ENCODE results near the gene SLC35D2. TPM values are rescaled to one million over a fixed set of nuclear protein-coding genes. Genes with fewer than 3 reads are reported as not detected.

SLC35D2 gene
- polyA plus RNA-seq, 4 donors: 57.2 to 92.7 (median 80.6) TPM

DNA sequence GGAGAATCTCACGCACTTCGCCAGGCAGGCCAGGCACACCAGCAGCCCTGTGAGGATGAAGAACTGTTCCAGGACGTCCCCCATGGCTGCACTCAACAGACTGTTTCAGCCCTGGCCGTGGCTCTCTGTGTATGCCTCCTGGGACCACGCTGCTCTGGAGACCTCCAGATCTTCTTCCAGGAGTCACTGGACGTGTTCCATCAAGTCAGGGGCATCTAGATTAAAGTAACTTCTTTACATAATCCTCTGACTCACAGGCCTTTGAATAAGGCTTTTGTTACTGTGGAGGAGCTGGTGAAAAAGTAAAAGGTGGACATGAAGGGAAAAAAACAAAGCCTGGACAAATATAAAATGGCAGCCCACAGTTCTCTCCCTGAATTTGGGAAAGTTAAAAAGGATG, 81.5 kb downstream of the SLC35D2 start, which contains the start of gene HSD17B3:
Gene HSD17B3 (minus strand): TSS at position 156 of the 400 bp plus-strand sequence. CDS start 72 bp downstream, at position 84.
- no peaks in the 10 kb centered on the region for H3K9me3 ChIP-seq (ENCODE audit: control insufficient read depth in 2 of 2, insufficient read depth in 1 of 2, low read depth in 1 of 2, low read length in 1 of 2)
- H3K27ac ChIP-seq (ENCODE audit: low read depth in 1 of 3, low read length in 2 of 3): no peak within 1 kb of the TSS
- no peaks in the 10 kb centered on the region for H3K36me3 ChIP-seq (ENCODE audit: control insufficient read depth in 3 of 3, insufficient read depth in 2 of 3, low read depth in 1 of 3, low read length in 3 of 3)
- no peaks in the 10 kb centered on the region for H3K4me1 ChIP-seq (ENCODE audit: control insufficient read depth in 3 of 3, insufficient read depth in 2 of 3, low read depth in 1 of 3, low read length in 2 of 3)
- 74 to 89% (median 85%) methylated on average over 6 of the region's 6 CpGs for WGBS, 3 donors
- FAIRE-seq (no peak), DNase-seq (no peak)
- peaks cover 0 to 2% (median 0%) of the 10 kb centered on the region in 3 donors for H3K27me3 ChIP-seq (ENCODE audit: control insufficient read depth in 3 of 3, insufficient read depth in 3 of 3, low read length in 3 of 3)
- H3K4me3 ChIP-seq (ENCODE audit: low read depth in 1 of 3, low read length in 3 of 3): no peak within 1 kb of the TSS

DNA sequence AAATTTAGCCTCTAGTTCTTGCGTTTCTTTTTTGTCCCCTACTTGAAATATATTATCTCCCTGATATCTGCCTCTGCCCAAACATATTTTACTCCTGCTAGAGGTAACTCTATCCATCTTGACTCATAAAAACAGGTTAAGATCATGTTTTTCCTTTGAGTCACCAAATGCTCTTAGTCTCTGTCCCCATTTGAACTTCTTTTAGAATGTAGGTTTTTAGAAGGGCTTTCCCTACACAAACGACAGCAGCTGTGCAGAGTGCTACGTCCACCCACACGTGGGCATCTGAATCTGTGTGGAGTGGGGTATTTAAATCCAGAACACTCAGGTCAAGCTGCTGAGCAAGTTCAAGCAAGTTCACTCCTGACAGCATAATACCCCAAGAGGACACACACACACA, 83.7 kb downstream of the SLC35D2 start:
- no peak for FAIRE-seq
- Histone ChIP-seq H3K27ac (ENCODE audit: low read depth in 1 of 3, low read length in 2 of 3) (no peak overlapping the region), H3K4me3 (ENCODE audit: low read depth in 1 of 3, low read length in 3 of 3) (no peak overlapping the region), H3K27me3 (ENCODE audit: control insufficient read depth in 3 of 3, insufficient read depth in 3 of 3, low read length in 3 of 3) (peaks cover 0 to 2% (median 0%) of the 10 kb centered on the region in 3 donors), H3K36me3 (ENCODE audit: control insufficient read depth in 3 of 3, insufficient read depth in 2 of 3, low read depth in 1 of 3, low read length in 3 of 3) (no peaks in the 10 kb centered on the region), H3K9me3 (ENCODE audit: control insufficient read depth in 2 of 2, insufficient read depth in 1 of 2, low read depth in 1 of 2, low read length in 1 of 2) (peaks cover 0 to 7% of the 10 kb centered on the region in 2 donors), H3K4me1 (ENCODE audit: control insufficient read depth in 3 of 3, insufficient read depth in 2 of 3, low read depth in 1 of 3, low read length in 2 of 3) (no peaks in the 10 kb centered on the region)
- DNase-seq: no peak
- 77 to 85% (median 78%) methylated on average over 4 of the region's 4 CpGs for WGBS, 3 donors

DNA sequence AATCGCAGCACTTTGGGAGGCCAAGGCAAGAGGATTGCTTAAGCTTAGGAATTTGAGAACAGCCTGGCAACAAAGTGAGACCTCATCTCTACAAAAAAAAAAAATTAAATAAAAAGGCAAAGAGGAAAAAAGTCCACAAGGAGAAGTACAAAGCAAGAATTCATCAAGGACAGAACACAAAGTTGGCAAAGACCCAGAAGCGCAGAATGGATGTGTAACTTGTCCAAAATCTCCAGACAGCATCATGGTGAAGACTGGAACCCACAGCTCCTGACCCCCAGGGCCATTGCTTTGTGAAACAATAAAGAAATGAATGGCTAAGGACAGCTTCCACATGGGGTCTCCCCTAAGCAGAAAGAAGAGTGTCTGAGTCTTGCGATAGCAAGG, 89.4 kb downstream of the SLC35D2 start:
- no peak overlapping the region for H3K27ac ChIP-seq (ENCODE audit: low read depth in 1 of 3, low read length in 2 of 3)
- H3K4me3 ChIP-seq (ENCODE audit: low read depth in 1 of 3, low read length in 3 of 3): no peak overlapping the region
- H3K27me3 ChIP-seq (ENCODE audit: control insufficient read depth in 3 of 3, insufficient read depth in 3 of 3, low read length in 3 of 3): no peaks in the 10 kb centered on the region
- no peaks in the 10 kb centered on the region for H3K36me3 ChIP-seq (ENCODE audit: control insufficient read depth in 3 of 3, insufficient read depth in 2 of 3, low read depth in 1 of 3, low read length in 3 of 3)
- H3K4me1 ChIP-seq (ENCODE audit: control insufficient read depth in 3 of 3, insufficient read depth in 2 of 3, low read depth in 1 of 3, low read length in 2 of 3): no peaks in the 10 kb centered on the region
- FAIRE-seq (no peak), DNase-seq (no peak)
- WGBS, 3 donors: 92 to 97% (median 94%) methylated on average over 3 of the region's 3 CpGs
- H3K9me3 ChIP-seq (ENCODE audit: control insufficient read depth in 2 of 2, insufficient read depth in 1 of 2, low read depth in 1 of 2, low read length in 1 of 2): peaks cover 0 to 7% of the 10 kb centered on the region in 2 donors

DNA sequence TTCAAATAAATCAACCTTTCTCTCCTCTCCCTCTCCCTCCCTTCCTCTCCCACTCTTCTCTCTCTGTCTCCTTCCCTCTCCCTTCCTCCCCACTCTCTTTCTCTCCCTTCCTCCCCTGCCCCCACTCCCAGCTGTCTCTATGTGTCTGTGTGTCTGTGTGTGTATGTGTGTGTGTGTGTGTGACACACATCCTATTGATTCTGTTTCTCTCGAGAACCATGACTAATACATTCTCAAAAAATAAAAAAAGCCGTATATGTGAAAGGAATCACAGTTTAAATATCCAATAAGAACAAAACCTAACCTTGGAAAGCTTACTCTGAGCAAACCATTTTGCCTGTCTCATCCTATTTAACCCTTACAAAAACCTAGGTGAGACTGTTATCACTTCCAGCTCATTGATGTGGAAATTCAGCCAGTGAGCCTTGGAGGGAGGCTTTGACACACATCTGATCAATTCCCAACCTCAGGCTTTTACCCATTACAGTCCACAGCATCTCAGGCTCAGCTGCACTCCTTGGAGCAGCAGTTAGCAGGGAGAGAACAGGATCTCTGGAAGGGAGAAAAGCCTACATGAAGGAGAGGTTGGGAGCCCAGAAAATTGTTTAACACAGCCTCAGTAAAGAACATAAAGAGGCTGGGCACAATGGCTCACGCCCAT, 89.9 kb downstream of the SLC35D2 start:
- no peaks in the 10 kb centered on the region for H3K4me1 ChIP-seq (ENCODE audit: control insufficient read depth in 3 of 3, insufficient read depth in 2 of 3, low read depth in 1 of 3, low read length in 2 of 3)
- DNase-seq (no peak), FAIRE-seq (no peak)
- no peaks in the 10 kb centered on the region for H3K36me3 ChIP-seq (ENCODE audit: control insufficient read depth in 3 of 3, insufficient read depth in 2 of 3, low read depth in 1 of 3, low read length in 3 of 3)
- peaks cover 0 to 7% of the 10 kb centered on the region in 2 donors for H3K9me3 ChIP-seq (ENCODE audit: control insufficient read depth in 2 of 2, insufficient read depth in 1 of 2, low read depth in 1 of 2, low read length in 1 of 2)
- no peak overlapping the region for H3K27ac ChIP-seq (ENCODE audit: low read depth in 1 of 3, low read length in 2 of 3)
- 48 to 70% (median 62%) methylated on average over 3 of the region's 3 CpGs for WGBS, 3 donors
- H3K4me3 ChIP-seq (ENCODE audit: low read depth in 1 of 3, low read length in 3 of 3): no peak overlapping the region
- no peaks in the 10 kb centered on the region for H3K27me3 ChIP-seq (ENCODE audit: control insufficient read depth in 3 of 3, insufficient read depth in 3 of 3, low read length in 3 of 3)

DNA sequence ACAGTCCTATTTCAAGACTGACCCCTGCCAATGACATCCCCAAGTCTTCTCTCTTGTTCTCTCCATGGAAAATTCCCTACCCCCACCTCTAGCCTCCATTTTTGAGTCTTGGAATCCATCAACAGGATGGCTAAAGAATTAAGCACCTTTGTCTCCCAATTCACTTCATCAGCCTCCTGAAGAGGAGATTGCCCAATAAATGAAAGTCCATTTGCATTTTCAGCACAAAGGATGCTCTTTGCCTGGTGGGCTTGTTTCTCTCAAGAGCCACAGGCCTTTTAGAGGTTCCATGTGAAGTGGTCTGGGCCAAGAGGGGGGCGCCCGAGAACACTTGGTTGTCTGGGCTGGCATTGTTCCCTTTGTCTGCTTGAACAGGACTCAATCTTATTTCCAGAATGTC, 94.1 kb downstream of the SLC35D2 start:
- 79 to 94% (median 91%) methylated on average over 2 of the region's 2 CpGs for WGBS, 3 donors
- Histone ChIP-seq H3K36me3 (ENCODE audit: control insufficient read depth in 3 of 3, insufficient read depth in 2 of 3, low read depth in 1 of 3, low read length in 3 of 3) (no peaks in the 10 kb centered on the region), H3K4me1 (ENCODE audit: control insufficient read depth in 3 of 3, insufficient read depth in 2 of 3, low read depth in 1 of 3, low read length in 2 of 3) (no peaks in the 10 kb centered on the region), H3K27me3 (ENCODE audit: control insufficient read depth in 3 of 3, insufficient read depth in 3 of 3, low read length in 3 of 3) (no peaks in the 10 kb centered on the region), H3K4me3 (ENCODE audit: low read depth in 1 of 3, low read length in 3 of 3) (no peak overlapping the region), H3K9me3 (ENCODE audit: control insufficient read depth in 2 of 2, insufficient read depth in 1 of 2, low read depth in 1 of 2, low read length in 1 of 2) (peaks cover 0 to 8% of the 10 kb centered on the region in 2 donors), H3K27ac (ENCODE audit: low read depth in 1 of 3, low read length in 2 of 3) (no peak overlapping the region)
- FAIRE-seq: no peak
- DNase-seq: no peak

DNA sequence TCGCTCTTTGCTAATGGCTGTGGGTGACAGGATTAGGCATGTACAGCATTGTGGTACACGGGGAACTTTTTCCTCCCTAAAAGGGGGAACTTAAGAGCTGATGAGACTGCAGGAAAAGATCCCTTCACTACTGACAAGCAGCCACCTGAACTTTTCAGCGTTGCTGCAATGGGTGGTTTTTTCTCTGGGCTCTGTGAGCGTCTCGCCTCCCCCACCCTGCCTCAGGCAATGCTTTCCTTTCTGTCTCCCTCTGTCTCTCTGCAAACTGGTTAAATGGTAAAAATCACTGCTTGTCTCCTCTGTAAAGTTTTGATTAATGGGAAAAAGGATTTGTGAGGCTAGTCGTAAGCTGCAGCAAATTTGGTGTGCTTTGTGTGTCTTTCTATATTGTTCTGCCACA, 101.9 kb downstream of the SLC35D2 start:
- no peaks in the 10 kb centered on the region for H3K27me3 ChIP-seq (ENCODE audit: control insufficient read depth in 3 of 3, insufficient read depth in 3 of 3, low read length in 3 of 3)
- peaks cover 0 to 13% of the 10 kb centered on the region in 2 donors for H3K9me3 ChIP-seq (ENCODE audit: control insufficient read depth in 2 of 2, insufficient read depth in 1 of 2, low read depth in 1 of 2, low read length in 1 of 2)
- H3K27ac ChIP-seq (ENCODE audit: low read depth in 1 of 3, low read length in 2 of 3): no peak overlapping the region
- no peak overlapping the region for H3K4me3 ChIP-seq (ENCODE audit: low read depth in 1 of 3, low read length in 3 of 3)
- 86 to 93% (median 86%) methylated on average over 6 of the region's 6 CpGs for WGBS, 3 donors
- no peak for FAIRE-seq
- H3K36me3 ChIP-seq (ENCODE audit: control insufficient read depth in 3 of 3, insufficient read depth in 2 of 3, low read depth in 1 of 3, low read length in 3 of 3): no peaks in the 10 kb centered on the region
- DNase-seq: no peak
- no peaks in the 10 kb centered on the region for H3K4me1 ChIP-seq (ENCODE audit: control insufficient read depth in 3 of 3, insufficient read depth in 2 of 3, low read depth in 1 of 3, low read length in 2 of 3)

DNA sequence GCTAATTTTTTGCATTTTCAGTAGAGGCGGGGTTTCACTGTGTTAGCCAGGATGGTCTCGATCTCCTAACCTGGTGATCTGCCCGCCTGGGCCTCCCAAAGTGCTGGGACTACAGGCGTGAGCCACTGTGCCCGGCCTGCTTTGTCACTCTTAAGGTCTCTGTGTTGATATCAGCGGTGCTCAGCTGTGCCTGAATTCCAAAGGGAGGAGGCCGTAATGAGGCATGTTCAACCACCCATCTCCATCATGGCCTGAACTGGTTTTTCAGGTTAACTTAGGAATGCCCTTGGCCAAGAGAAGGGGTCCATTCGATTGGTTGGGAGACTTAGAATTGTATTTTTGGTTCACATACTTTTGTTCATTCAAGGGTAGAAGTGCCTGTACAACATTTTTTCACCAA, 103.6 kb downstream of the SLC35D2 start:
- DNase-seq: no peak
- no peak for FAIRE-seq
- Histone ChIP-seq H3K9me3 (ENCODE audit: control insufficient read depth in 2 of 2, insufficient read depth in 1 of 2, low read depth in 1 of 2, low read length in 1 of 2) (peaks cover 0 to 15% of the 10 kb centered on the region in 2 donors), H3K4me1 (ENCODE audit: control insufficient read depth in 3 of 3, insufficient read depth in 2 of 3, low read depth in 1 of 3, low read length in 2 of 3) (no peaks in the 10 kb centered on the region), H3K27ac (ENCODE audit: low read depth in 1 of 3, low read length in 2 of 3) (no peak overlapping the region), H3K27me3 (ENCODE audit: control insufficient read depth in 3 of 3, insufficient read depth in 3 of 3, low read length in 3 of 3) (no peaks in the 10 kb centered on the region), H3K4me3 (ENCODE audit: low read depth in 1 of 3, low read length in 3 of 3) (no peak overlapping the region), H3K36me3 (ENCODE audit: control insufficient read depth in 3 of 3, insufficient read depth in 2 of 3, low read depth in 1 of 3, low read length in 3 of 3) (no peaks in the 10 kb centered on the region)
- 90 to 91% (median 91%) methylated on average over 7 to 8 of the region's 8 CpGs for WGBS, 3 donors

DNA sequence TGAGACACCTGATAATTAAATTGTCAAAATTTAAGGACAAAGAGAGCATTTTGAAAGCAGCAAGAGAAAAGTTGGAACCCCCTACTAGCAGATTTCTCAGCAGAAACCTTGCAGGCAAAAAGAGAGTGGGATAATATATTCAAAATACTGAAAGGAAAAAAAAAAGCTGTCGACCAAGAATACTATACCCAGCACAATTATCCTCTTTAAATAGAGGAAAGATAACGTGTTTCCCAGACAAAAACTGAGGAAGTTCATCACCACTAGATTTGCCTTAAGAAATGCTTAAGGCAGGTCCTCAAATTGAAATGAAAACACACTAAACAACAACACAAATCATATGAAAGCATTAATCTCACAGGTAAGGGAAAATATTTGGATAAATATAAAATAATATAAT, 108.6 kb downstream of the SLC35D2 start:
- 72 to 82% (median 80%) methylated on average over 2 of the region's 2 CpGs for WGBS, 3 donors
- Histone ChIP-seq H3K27me3 (ENCODE audit: control insufficient read depth in 3 of 3, insufficient read depth in 3 of 3, low read length in 3 of 3) (no peaks in the 10 kb centered on the region), H3K4me3 (ENCODE audit: low read depth in 1 of 3, low read length in 3 of 3) (no peak overlapping the region), H3K36me3 (ENCODE audit: control insufficient read depth in 3 of 3, insufficient read depth in 2 of 3, low read depth in 1 of 3, low read length in 3 of 3) (no peaks in the 10 kb centered on the region), H3K4me1 (ENCODE audit: control insufficient read depth in 3 of 3, insufficient read depth in 2 of 3, low read depth in 1 of 3, low read length in 2 of 3) (no peaks in the 10 kb centered on the region), H3K27ac (ENCODE audit: low read depth in 1 of 3, low read length in 2 of 3) (no peak overlapping the region), H3K9me3 (ENCODE audit: control insufficient read depth in 2 of 2, insufficient read depth in 1 of 2, low read depth in 1 of 2, low read length in 1 of 2) (peaks cover 0 to 9% of the 10 kb centered on the region in 2 donors)
- DNase-seq (no peak), FAIRE-seq (no peak)

Measured in small intestine (tissue), 7 donors.